CD14-positive monocyte (primary cell): ENCODE data around the gene RTL1. TPM values are rescaled to one million over a fixed set of nuclear protein-coding genes. Genes with fewer than 3 reads are reported as not detected.

Experiments
- DNase-seq, 3 donors: peaks; one replicate each; pipeline ENCODE4 v3.0.0-alpha.2; 2011 to 2022
- H2AFZ ChIP-seq: 2 replicates; pipeline ENCODE4 v1.6.0; 2012; ENCODE audit warnings: mild to moderate bottlenecking, low read depth, low read length, inconsistent platforms; ENCODE audit not compliant: insufficient read depth, poor library complexity, severe bottlenecking
- H3K27ac ChIP-seq, 2 donors: 1 replicate in 1 of 2; 2 replicates in 1 of 2; pipeline ENCODE4 v1.5.1; 2012 to 2013; ENCODE audit warnings: low read length in 2 of 2, control low read depth in 1 of 2, inconsistent platforms in 1 of 2, low read depth in 1 of 2, mild to moderate bottlenecking in 1 of 2
- H3K27me3 ChIP-seq, 2 donors: one replicate each; pipeline versions ENCODE4 v1.6.0 to v1.6.1; 2011 to 2013; ENCODE audit warnings: low read length in 2 of 2; ENCODE audit not compliant: control insufficient read depth in 2 of 2, insufficient read depth in 2 of 2
- H3K36me3 ChIP-seq, 2 donors: replicated peaks in 1 of 2; 1 replicate in 1 of 2; 2 replicates in 1 of 2; pipeline versions ENCODE4 v1.5.1 to v1.6.1; 2012 to 2013; ENCODE audit warnings: low read length in 2 of 2, control low read depth in 1 of 2, inconsistent platforms in 1 of 2, mild to moderate bottlenecking in 1 of 2; ENCODE audit not compliant: insufficient read depth in 2 of 2, control insufficient read depth in 1 of 2
- H3K4me1 ChIP-seq, 2 donors: 1 replicate in 1 of 2; 2 replicates in 1 of 2; pipeline versions ENCODE4 v1.5.1 to v1.6.1; 2012 to 2013; ENCODE audit warnings: low read length in 2 of 2, control low read depth in 1 of 2, inconsistent platforms in 1 of 2, mild to moderate bottlenecking in 1 of 2, moderate library complexity in 1 of 2; ENCODE audit not compliant: insufficient read depth in 2 of 2, control insufficient read depth in 1 of 2
- H3K4me2 ChIP-seq: replicated peaks from 2 replicates; pipeline ENCODE3; 2012; ENCODE audit warnings: low read length, moderate library complexity, mild to moderate bottlenecking; ENCODE audit not compliant: poor library complexity, severe bottlenecking; ENCODE audit errors: extremely low read depth
- H3K4me3 ChIP-seq, 3 experiments: fragments of 200-600 bp in 1 of 3; sonication (generic) in 1 of 3; replicated peaks in 1 of 3; 1 replicate in 2 of 3; 2 replicates in 1 of 3; pipeline ENCODE4 v1.5.1; 2011 to 2013; ENCODE audit warnings: low read length in 3 of 3, mild to moderate bottlenecking in 3 of 3, control low read depth in 2 of 3, low read depth in 2 of 3, inconsistent platforms in 1 of 3, moderate library complexity in 1 of 3
- H3K79me2 ChIP-seq: 2 replicates; pipeline ENCODE4 v1.6.0; 2012; ENCODE audit warnings: mild to moderate bottlenecking, control low read depth, inconsistent platforms, low read length, moderate library complexity; ENCODE audit not compliant: insufficient read depth
- H3K9ac ChIP-seq: 2 replicates; pipeline ENCODE4 v1.6.0; 2017; ENCODE audit warnings: low read length, mild to moderate bottlenecking; ENCODE audit not compliant: insufficient read depth, poor library complexity, severe bottlenecking
- H3K9me3 ChIP-seq, 2 donors: replicated peaks in 1 of 2; 1 replicate in 1 of 2; 2 replicates in 1 of 2; pipeline versions ENCODE4 v1.5.1 to v1.6.1; 2012 to 2013; ENCODE audit warnings: low read length in 2 of 2, control low read depth in 1 of 2; ENCODE audit not compliant: control insufficient read depth in 1 of 2, insufficient read depth in 1 of 2
- H4K20me1 ChIP-seq: 2 replicates; pipeline ENCODE4 v1.6.0; 2012; ENCODE audit warnings: mild to moderate bottlenecking, low read length, control low read depth, moderate library complexity; ENCODE audit not compliant: insufficient read depth
- H3K27ac Mint-ChIP-seq, 7 donors: one replicate each; pipeline ENCODE4 v1.8.0; 2020; ENCODE audit warnings: mild to moderate bottlenecking in 7 of 7, mixed read lengths in 7 of 7, moderate library complexity in 6 of 7, inconsistent platforms in 2 of 7
- H3K27me3 Mint-ChIP-seq, 3 donors: one replicate each; pipeline ENCODE4 v1.8.0; 2021 to 2022; ENCODE audit warnings: low read depth in 3 of 3, mild to moderate bottlenecking in 3 of 3, mixed read lengths in 3 of 3, moderate library complexity in 3 of 3, inconsistent platforms in 1 of 3
- H3K36me3 Mint-ChIP-seq, 2 donors: one replicate each; pipeline ENCODE4 v1.8.0; 2020; ENCODE audit warnings: mixed read lengths in 2 of 2, inconsistent platforms in 1 of 2, mild to moderate bottlenecking in 1 of 2
- H3K4me1 Mint-ChIP-seq: one replicate; pipeline ENCODE4 v1.8.0; 2020; ENCODE audit warnings: mild to moderate bottlenecking, mixed read lengths
- H3K4me3 Mint-ChIP-seq, 2 donors: one replicate each; pipeline ENCODE4 v1.8.0; 2020; ENCODE audit warnings: mild to moderate bottlenecking in 2 of 2, mixed read lengths in 2 of 2, moderate library complexity in 1 of 2
- H3K9me3 Mint-ChIP-seq, 7 donors: one replicate each; pipeline ENCODE4 v1.8.0; 2020 to 2022; ENCODE audit warnings: mixed read lengths in 7 of 7, mild to moderate bottlenecking in 6 of 7, moderate library complexity in 6 of 7, inconsistent platforms in 2 of 7
- CTCF ChIP-seq: fragments of 200-600 bp; IDR thresholded peaks from one replicate; pipeline ENCODE4 v1.8.0; 2022; ENCODE audit warnings: antibody characterized with exemption, mild to moderate bottlenecking
- WGBS: methylation state at CpG from one replicate; pipeline ENCODE4 v1.1.5; 2013; ENCODE audit warnings: missing lambda C conversion rate; ENCODE audit not compliant: insufficient coverage; 5-methylcytosine and 5-hydroxymethylcytosine counted together
- intact Hi-C, 2 donors: fragments of 100-400 bp; cut with micrococcal nuclease; formaldehyde crosslinking; loops; one replicate each; pipeline versions ENCODE4 v1.15.0 to v1.15.1; 2023
- polyA plus RNA-seq, 3 donors: library from polyadenylated mRNA; depleted of rRNA in 1 of 3; unstranded in 2 of 3; stranded (reverse) in 1 of 3; fragments of 300-500 nt in 2 of 3; fragments of >200 nt in 1 of 3; fragmentation: Illumina TruSeq in 2 of 3; gene quantifications; 1 replicate in 2 of 3; 2 replicates in 1 of 3; pipeline ENCODE4 v1.2.3, GENCODE V29; 2012 to 2021

Gene RTL1
- polyA plus RNA-seq, 3 donors: not detected

- H3K27ac ChIP-seq: no peak overlapping the region
- no peaks in the 10 kb centered on the region for H3K9me3 ChIP-seq
- H4K20me1 ChIP-seq: no peaks in the 10 kb centered on the region
- H3K9me3 Mint-ChIP-seq: peaks cover 0 to 8% (median 0%) of the 10 kb centered on the region in 7 donors
- peaks cover 0 to 9% (median 3%) of the 10 kb centered on the region in 3 donors for H3K27me3 Mint-ChIP-seq
- H3K36me3 ChIP-seq: no peaks in the 10 kb centered on the region
- H2AFZ ChIP-seq: no peak overlapping the region
- no peak overlapping the region for H3K4me3 ChIP-seq
- H3K4me2 ChIP-seq: no peak overlapping the region
- no peak overlapping the region for H3K4me3 Mint-ChIP-seq
- H3K27me3 ChIP-seq: no peaks in the 10 kb centered on the region
- no peaks in the 10 kb centered on the region for H3K4me1 Mint-ChIP-seq
- H3K79me2 ChIP-seq: no peaks in the 10 kb centered on the region
- no peaks in the 10 kb centered on the region for H3K36me3 Mint-ChIP-seq
- H3K27ac Mint-ChIP-seq: no peak overlapping the region
- H3K4me1 ChIP-seq: no peaks in the 10 kb centered on the region
- WGBS: 92% methylated on average over 2 of the region's 3 CpGs
- intact Hi-C loops: no loop called here
- no peak for TF ChIP-seq CTCF
- no peak overlapping the region for H3K9ac ChIP-seq
- DNase-seq: no peak
These were observed 41.2 kb downstream of the RTL1 start for GRCh38 chr14:100862277-100862676.

- Mint-ChIP-seq H3K4me1 (no peaks in the 10 kb centered on the region), H3K27ac (peak overlapping the region in 1 of 7 donors; percentile 58), H3K9me3 (peaks cover 0 to 8% (median 0%) of the 10 kb centered on the region in 7 donors), H3K4me3 (no peak overlapping the region), H3K27me3 (peaks cover 0 to 9% (median 2%) of the 10 kb centered on the region in 3 donors), H3K36me3 (no peaks in the 10 kb centered on the region)
- Histone ChIP-seq H3K9me3 (no peaks in the 10 kb centered on the region), H3K4me2 (no peak overlapping the region), H3K4me3 (no peak overlapping the region), H3K36me3 (no peaks in the 10 kb centered on the region), H4K20me1 (no peaks in the 10 kb centered on the region), H3K9ac (no peak overlapping the region), H3K27ac (no peak overlapping the region), H3K4me1 (no peaks in the 10 kb centered on the region), H2AFZ (no peak overlapping the region), H3K27me3 (no peaks in the 10 kb centered on the region), H3K79me2 (no peaks in the 10 kb centered on the region)
- DNase-seq: no peak
- intact Hi-C loops: no loop called here
- TF ChIP-seq CTCF: no peak
- 85% methylated on average over 2 of the region's 2 CpGs for WGBS
These were observed 41.6 kb downstream of the RTL1 start for GRCh38 chr14:100861937-100862247.
